A549 treated with dexamethasone at 1 μM for 4 hours (cell line): ENCODE data around the gene TAF1A. TPM values are rescaled to one million over a fixed set of nuclear protein-coding genes. Genes with fewer than 3 reads are reported as not detected.

ENCODE experiments used
- total RNA-seq: library from RNA; stranded (reverse); fragments of 200-300 nt; extraction: Qiagen RNA extraction; gene quantifications from 5 replicates; pipeline ENCODE4 v1.2.3, GENCODE V29; 2022

TAF1A gene
- 8.2 to 10.1 TPM (median 8.7 TPM) in 5 replicates for total RNA-seq

DNA sequence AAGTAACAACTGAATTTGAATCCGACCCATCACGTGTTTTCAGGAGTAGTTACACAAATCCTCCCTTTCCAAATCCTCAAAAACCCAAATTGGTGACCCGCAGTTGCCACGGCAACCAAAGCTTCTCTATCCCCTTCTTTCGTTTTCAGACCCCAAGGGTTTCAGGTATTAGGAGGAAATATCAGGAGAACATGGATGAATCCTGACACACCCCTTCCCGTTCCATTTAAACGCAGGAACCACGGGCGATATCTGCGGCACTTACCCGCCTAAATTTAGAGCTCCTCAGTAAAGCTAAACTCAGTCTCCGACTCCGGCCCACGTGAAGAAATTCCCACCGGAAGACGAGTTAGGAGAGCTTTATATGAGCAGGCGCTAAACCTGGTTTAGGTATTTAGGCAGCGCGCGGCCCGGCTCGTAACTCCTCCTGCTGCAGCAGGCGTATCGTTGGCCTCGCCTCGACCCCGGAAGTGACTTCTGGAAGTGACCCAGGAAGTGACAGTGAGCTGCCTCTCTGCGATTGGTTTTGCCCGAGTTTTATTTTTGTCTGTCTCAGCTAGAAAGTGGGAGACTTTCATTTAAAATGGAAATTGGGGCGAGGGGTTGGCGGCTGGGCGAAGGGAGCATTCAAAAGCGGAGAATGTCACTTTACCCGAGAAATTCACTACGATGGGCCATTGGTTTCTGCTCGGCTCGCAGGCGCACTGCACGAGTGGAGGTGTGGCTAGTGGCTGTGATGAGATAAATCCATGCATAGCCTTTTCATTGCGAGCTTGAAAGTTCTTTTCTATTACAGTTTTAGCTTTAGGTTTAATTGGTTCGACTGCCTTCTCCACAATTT is at the start of gene TAF1A:
Gene TAF1A (minus strand): TSS at position 472 of the 841 bp plus-strand sequence.

GRCh38 chr1:222618001-222618879 is 28.5 kb upstream of the TAF1A start, which contains the start of gene MIA3:
Gene MIA3 (plus strand): TSS chr1:222618097. CDS start chr1:222618111, 14 bp downstream.

GRCh38 chr1:222547944-222548671 is 41.6 kb downstream of the TAF1A start, which contains the start of gene HHIPL2:
Gene HHIPL2 (minus strand): TSS chr1:222548104. CDS start chr1:222548044, 60 bp downstream.

Other genes starting within 250 kb of the TAF1A start
- gene HHIPL2, start 41.8 kb downstream of the TAF1A start, total RNA-seq, result 9.2 to 12.0 TPM (median 10.2 TPM) in 5 replicates
- 17.2 to 25.9 TPM (median 24.6 TPM) in 5 replicates for gene MIA3, start 28.2 kb upstream of the TAF1A start, total RNA-seq
- gene AIDA, start 122.6 kb upstream of the TAF1A start, total RNA-seq, result 65.7 to 80.6 TPM (median 70.9 TPM) in 5 replicates
- gene BROX, start 122.6 kb upstream of the TAF1A start, total RNA-seq, result 19.1 to 28.1 TPM (median 24.1 TPM) in 5 replicates
- gene FAM177B, start 147.3 kb upstream of the TAF1A start, total RNA-seq, result not detected in 5 replicates
- 1.5 to 2.3 TPM (median 2.1 TPM) in 5 replicates for gene DISP1, start 225.1 kb upstream of the TAF1A start, total RNA-seq